ENCODE data around the gene TMEM134.
A peak's percentile ranks its signal among the peaks of the same experiment; 100 is the strongest.

The TMEM134 gene

DNA sequence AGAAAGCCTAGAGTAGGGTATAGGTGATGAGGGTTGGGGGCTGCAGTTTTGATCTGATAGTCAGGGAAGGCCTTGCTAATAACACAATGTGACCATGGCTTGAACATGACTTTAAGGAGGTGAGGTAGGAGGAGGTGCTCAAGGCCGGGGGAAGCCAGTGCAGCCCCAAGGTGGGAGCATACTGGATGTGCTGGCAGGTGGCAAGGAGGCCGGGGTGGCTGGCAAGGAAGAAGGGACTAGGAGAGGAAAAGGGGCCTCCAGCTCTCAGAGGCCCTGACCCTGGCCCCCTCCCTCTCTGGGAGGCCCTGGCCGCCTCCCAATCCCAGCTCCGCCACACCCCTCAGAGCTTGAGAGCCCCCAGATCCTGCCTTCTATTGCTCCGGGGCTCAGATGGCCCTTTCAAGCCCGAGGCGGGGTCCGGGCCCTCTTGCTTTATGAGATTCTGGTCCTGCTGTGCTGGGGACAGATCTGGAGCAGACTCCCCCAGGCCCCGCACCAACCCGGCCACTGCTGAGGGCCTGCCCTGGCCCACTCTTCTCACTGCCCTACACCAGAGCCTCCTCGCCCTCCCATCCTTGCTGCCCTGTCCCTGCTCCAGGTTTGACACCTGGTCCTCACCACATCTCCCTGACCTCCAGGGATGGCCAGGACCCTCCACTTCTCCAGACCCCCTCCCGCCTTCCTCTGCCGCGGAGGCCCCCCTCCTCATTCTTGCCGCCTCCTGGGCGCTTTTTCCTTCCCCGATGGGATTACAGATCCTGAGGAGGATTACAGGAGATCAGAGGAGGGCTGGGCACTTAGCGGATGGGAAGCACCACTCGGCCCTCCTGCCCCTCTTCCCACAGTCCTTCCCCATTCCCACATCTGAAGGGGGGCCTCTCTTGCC lies 34.3 kb upstream of the TMEM134 start:
- H3K27ac ChIP-seq = peak overlapping the region; percentile 96; the same call in 1 of the 2 replicates
- TF ChIP-seq ZFX (IDR thresholded peaks at IDR 0.05; ENCODE audit: borderline replicate concordance) = no peak
- TF ChIP-seq, protein P1, sequence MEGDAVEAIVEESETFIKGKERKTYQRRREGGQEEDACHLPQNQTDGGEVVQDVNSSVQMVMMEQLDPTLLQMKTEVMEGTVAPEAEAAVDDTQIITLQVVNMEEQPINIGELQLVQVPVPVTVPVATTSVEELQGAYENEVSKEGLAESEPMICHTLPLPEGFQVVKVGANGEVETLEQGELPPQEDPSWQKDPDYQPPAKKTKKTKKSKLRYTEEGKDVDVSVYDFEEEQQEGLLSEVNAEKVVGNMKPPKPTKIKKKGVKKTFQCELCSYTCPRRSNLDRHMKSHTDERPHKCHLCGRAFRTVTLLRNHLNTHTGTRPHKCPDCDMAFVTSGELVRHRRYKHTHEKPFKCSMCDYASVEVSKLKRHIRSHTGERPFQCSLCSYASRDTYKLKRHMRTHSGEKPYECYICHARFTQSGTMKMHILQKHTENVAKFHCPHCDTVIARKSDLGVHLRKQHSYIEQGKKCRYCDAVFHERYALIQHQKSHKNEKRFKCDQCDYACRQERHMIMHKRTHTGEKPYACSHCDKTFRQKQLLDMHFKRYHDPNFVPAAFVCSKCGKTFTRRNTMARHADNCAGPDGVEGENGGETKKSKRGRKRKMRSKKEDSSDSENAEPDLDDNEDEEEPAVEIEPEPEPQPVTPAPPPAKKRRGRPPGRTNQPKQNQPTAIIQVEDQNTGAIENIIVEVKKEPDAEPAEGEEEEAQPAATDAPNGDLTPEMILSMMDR (IDR thresholded peaks at IDR 0.05) = no peak

DNA sequence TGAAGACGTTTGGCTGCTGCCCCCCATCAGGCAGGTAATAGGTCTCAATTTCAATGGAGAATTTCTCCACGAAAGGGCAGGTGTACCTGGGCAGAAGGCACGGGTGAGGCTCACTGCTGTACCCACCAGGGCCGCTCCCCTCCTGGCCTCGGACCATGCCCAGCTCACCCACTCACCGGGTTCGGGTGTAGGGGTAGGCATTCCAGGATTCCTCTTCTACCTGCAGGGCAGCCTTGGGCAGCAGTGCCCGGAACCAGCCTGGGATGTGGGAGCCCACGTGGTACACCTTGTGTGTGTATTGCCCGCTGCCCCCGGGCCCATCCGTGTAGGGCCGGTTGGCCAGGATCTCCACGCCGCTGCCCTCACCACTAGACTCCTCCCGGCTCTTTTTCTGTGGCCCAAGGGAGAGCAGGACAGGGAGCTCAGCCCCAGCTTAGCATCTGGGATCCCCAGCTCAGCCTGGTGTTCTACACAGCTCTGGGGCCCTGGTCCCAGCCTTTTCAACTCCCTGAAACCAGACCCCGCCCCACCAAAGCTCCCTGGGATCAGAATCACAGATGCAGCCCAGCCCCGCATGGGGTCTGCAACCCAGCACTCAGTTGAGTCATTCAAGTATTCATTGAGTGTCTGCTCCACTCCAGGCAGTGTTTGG lies 33.4 kb upstream of the TMEM134 start:
- TF ChIP-seq, protein P1 (IDR thresholded peaks at IDR 0.05) = no peak
- TF ChIP-seq ZFX (IDR thresholded peaks at IDR 0.05; ENCODE audit: borderline replicate concordance) = no peak
- H3K27ac ChIP-seq = no peak overlapping the region

- H3K27ac ChIP-seq = no peak overlapping the region
- TF ChIP-seq ZFX (IDR thresholded peaks at IDR 0.05; ENCODE audit: borderline replicate concordance) = no peak
- TF ChIP-seq, protein P1 (IDR thresholded peaks at IDR 0.05) = no peak
Measured at GRCh38 chr11:67501854-67502253, 32.8 kb upstream of the TMEM134 start.

DNA sequence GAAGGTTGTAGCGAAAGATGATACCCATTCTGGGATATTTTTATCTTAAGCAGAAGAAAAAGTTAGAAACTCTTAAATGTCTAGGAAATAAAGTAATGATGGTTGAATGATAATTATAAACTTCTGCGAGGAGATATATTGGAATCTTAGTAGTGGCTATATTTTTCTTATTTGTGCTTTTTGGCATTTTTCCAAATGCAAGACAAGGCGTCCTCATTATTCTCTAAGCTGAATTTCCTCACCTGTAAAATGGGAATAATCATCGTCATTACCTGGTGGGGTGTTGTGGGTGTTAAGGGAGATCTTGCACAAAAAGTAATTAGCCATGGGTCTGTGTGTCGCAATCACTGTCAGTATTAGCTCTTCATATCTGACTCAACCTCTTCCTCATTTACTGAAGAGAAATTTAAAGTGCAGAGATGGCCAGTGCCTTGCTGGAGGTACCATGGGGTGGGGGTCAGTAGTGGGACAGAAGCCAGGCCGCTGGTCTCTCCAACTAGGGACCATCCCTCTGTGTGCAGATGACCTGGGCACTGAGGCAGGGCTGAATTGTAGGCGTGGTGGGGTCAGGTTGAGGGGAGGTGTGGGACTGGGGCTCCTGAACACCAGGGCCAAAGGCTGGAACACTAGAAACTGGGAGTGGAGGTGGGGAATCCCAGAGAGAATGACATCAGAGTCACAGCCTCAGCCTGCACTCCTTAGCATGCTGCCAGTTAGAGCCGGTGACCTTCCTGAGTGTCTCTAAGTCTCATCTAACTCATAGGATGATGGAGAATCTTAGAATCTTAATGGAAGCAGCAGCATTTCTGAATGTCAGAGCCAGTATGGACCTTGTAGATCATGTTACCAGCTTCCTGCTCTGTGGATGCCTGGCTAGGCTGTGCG lies 32.0 kb upstream of the TMEM134 start:
- no peak overlapping the region for H3K27ac ChIP-seq
- TF ChIP-seq, protein P1 (IDR thresholded peaks at IDR 0.05) = no peak
- no peak for TF ChIP-seq ZFX (IDR thresholded peaks at IDR 0.05; ENCODE audit: borderline replicate concordance)

GRCh38 chr11:67500484-67500821 lies 31.4 kb upstream of the TMEM134 start:
- TF ChIP-seq, protein P1 (IDR thresholded peaks at IDR 0.05) = no peak
- H3K27ac ChIP-seq = no peak overlapping the region

- TF ChIP-seq, protein P1 (IDR thresholded peaks at IDR 0.05) = no peak
- TF ChIP-seq ZFX (IDR thresholded peaks at IDR 0.05; ENCODE audit: borderline replicate concordance) = no peak
Measured at GRCh38 chr11:67499808-67500483, 30.9 kb upstream of the TMEM134 start.

More at GRCh38 chr11:67499808-67500483, 30.9 kb upstream of the TMEM134 start:
- no peak overlapping the region for H3K27ac ChIP-seq

Measured in 22Rv1 (cell line).